ENCODE results near the gene NOL7.

The NOL7 gene

DNA sequence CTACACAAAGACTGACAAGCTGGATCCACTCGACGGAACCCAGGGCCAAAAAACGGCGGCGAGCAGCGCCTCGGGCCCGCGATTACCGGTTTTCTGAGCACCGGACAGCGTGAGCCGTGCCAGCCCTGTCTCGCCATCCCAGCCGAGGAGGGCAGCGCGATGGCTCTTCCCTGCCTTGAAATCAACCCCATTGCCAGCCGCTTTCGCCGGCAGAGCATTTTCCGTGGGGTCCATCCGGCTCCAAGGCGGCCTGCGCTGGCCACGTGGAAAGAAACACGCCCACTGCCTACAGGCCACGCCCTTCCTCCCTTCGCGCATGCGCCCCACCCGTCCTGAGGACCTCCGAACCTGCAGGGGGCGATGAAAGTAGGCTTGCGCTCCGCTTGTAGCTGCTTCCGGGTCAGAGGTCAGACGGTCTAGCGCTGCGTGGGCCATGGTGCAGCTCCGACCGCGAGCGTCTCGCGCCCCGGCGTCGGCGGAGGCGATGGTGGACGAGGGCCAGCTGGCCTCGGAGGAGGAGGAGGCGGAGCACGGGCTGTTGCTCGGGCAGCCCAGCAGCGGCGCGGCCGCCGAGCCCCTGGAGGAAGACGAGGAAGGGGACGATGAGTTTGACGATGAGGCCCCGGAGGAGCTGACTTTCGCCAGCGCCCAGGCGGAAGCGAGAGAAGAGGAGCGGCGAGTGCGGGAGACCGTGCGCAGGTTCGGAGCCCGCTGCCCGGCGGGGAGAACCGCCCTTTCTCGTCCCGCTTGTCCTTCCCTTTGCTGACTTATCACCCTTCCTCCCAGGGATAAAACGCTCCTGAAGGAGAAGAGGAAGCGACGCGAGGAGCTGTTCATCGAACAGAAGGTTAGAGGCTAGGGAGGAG lies at the start of gene NOL7:
TSS of gene NOL7 (plus strand) at position 410 of the 866 bp plus-strand sequence. CDS start at position 434, 24 bp downstream.
- DNase-seq (ENCODE audit: low read depth in 2 of 2, low spot score in 1 of 2): peak; percentile 97 to 99

DNA sequence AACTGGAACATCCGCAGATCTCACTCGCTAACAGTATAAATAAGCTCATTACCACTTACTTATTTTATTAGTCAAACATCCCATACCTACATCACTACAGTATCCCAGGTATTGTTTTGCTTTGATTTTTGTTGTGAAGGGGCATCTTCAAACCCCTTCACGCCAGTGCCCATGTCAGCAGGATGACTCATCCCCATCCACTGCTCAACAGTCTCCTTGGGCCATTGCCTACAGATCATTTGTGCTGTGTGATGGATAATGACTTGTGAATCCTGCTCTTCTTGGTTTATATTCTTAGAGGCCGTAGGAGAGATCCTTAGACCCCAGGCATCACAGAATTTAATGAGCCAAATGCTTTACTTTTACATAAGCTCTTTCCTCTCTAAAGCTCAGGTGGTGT lies 49.2 kb upstream of the NOL7 start:
- DNase-seq (ENCODE audit: low read depth in 2 of 2, low spot score in 1 of 2): no peak

DNA sequence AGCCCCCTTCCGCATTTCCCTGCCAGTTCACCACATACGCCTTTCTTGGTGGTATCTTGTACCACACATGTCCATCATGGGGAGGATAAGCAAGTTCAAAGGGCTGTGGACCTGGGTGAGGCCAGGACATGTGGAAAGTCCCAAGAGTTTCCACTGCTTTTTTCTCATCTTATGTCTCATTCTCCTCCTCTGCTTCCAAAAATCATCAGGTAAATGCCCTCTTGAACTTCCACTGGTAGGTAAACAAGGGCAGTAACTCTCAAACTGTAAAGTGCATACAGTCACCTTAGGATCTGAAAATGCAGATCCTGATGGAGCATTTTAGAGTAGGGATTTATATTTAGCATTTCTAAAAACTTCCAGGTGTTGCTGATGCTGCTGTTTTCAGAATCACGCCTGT lies 48.6 kb upstream of the NOL7 start:
- no peak for DNase-seq (ENCODE audit: low read depth in 2 of 2, low spot score in 1 of 2)

DNA sequence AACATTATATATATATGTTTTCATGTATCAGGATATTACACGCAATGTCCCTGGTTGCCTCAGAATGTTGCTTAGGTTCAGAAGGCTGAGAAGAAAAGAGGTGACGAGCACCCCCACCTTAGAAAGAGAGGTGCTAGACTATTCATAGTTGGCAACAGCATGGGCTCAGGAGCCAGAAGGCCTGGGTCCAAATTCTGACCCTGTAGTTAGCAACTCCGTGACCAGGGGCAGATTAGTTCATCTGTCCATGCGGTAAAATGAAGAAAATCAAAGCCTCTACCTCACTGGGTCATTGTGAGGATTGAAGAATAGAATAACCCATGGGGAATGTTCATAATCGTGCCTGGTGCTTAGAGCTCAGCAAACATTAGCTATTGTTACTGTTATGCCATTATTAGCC lies 46.2 kb upstream of the NOL7 start:
- no peak for DNase-seq (ENCODE audit: low read depth in 2 of 2, low spot score in 1 of 2)

DNA sequence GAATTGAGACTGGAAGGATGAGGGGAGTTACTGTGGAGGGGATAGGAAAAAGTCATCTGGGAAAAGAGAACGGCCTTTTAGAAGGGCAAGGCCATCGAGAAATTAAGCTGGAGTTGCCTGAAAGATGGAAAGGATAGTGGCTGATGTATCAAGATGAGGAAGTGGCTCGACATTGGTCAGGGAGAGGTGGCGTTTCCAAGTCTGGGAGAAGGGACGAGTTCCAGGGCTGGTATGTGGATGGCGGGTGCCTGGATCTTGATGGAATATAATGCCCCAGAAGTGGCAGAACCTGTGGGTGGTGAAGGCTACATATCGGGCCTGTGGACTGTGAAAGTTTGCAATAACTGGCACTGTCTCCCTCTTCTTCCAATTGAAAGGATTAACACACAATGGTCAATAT lies 42.9 kb upstream of the NOL7 start:
- DNase-seq (ENCODE audit: low read depth in 2 of 2, low spot score in 1 of 2): no peak

DNA sequence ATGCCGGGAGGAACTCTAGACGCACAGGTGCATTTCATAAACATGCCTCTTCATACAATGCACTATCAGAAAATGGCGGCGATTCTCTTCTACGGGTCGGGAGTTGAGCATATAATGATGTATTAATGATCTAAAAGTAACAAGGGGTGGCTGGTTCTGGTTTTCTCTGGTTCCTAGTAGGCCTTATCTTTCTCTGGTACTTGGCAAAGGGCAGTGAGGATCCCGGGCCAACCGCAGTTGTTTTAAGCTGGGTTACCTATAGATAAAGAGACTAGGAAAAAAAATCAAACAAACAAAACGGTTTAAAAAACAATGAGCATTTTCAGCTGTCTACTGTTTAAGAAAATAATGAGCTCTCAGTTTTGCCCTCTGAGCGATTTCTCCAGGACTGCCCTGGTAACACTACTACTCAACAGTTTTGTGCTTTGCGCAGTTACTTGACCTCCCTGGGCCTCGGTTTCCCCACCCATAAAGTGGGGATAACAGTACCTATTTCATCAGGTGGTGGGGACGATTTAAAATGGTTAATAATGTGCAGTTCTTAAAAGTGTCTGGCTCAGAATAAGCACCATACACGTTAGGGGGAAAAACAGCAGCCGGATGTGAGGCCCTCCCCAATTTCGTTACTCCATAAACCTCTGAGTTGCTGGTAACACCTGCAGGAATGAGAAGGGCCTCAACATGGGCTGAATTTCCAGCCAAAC lies 42.0 kb upstream of the NOL7 start:
- no peak for DNase-seq (ENCODE audit: low read depth in 2 of 2, low spot score in 1 of 2)

DNA sequence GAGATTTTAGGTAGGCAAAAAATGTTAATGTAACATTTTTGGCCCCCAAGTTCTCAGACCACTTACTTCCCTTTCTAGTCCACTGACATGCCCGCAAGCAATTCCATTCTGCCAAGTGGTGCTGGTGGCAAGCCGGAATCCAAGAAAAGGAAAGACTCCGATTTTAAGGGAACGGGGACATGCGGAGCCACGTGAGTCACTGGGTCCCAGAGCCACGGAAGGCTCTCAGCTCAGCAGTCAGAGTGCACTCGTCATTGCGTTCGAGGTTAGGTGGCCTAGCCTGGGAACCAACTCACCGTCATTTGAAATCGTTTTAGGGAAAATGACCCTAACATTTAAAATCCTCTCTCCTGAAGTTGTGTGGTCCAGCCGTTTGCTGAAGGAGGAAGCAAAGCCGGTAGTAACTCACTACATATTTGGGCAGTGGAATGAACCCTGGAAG lies 41.4 kb upstream of the NOL7 start:
- DNase-seq (ENCODE audit: low read depth in 2 of 2, low spot score in 1 of 2): no peak

DNA sequence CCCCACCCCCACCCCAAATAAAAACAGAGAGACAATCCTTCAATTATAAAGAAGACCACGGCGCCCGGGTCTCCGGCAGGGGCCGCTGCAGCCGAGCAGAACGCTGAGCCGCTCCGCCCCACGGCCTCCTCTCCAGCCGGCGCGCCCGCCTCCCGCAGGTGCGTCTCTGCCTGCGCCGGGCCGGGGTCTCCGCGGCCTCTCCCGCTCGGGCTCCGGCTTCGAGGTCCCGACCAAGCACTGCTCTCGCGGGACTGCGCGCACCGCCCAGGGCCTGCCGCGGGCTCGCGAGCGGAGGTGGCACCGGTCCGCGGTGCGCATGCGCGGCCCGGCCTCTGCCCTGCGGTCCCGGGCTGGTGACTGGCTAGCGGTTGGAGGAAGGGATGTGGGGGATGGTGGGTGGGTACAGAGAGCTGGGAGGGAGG lies 41.0 kb upstream of the NOL7 start:
- DNase-seq (ENCODE audit: low read depth in 2 of 2, low spot score in 1 of 2): peak; percentile 84 to 92

DNA sequence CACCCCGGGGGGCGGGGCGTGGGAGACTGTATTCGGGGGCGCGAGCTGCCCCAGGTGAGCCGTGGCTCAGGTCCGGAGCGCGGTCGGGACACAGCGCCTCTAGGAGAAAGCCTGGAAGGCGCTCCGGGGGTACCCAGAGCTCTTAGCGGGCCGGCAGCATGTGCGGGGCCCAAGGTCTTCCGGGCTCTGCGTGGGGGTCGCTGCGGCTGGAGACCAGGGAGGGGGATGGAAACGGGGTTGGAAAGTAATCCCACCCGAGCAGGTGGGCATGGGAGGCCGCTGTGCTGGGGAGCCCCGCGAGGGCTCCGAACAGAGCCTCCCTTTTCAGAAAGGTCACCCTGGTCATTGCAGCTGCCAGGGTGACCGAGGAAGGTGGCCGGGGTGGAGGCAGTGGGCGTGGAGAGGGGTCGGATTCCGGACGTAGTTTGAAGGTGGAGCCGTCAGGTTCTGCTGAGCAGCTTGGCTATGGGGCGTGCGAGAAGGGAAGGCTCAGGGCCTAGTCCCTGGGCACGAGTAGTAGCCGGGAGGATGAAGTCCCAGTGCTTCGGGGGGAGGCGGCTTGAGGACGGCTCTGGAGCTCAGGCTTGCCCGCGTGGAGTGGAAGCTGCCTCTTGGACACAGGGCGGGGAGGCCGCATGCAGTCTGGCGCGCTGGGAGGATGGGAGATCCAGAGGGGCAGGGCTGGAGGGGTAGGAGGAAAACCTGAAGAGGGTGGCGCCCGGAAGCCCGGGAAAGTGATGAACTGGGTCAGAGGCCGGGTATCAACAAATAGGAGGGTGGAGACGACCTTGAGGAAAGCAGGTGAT lies 40.4 kb upstream of the NOL7 start, which contains the start of gene SIRT5:
TSS of gene SIRT5 (plus strand) at position 31 of the 806 bp plus-strand sequence. CDS start 9,510 bp downstream, outside the sequence.
- peak in 1 of 2 donors; percentile 52 for DNase-seq (ENCODE audit: low read depth in 2 of 2, low spot score in 1 of 2)

DNA sequence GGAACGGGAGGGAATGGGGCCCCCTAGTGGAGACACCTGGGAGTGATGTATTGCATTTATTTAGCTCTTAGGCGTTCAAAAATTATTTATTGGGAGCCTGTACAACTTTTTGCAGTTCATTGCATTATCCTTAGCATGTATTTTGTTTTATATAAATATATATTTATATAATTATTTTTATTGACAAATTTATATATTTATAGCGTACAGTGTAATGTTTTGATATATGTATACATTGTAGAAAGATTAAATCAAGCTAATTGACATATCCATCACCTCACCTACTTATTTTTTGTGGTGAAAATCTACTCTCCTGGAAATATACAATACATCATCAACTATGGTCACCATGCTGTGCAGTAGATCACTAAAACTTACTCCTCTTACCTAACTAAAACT lies 39.8 kb upstream of the NOL7 start:
- DNase-seq (ENCODE audit: low read depth in 2 of 2, low spot score in 1 of 2): peak in 1 of 2 donors; percentile 52

DNA sequence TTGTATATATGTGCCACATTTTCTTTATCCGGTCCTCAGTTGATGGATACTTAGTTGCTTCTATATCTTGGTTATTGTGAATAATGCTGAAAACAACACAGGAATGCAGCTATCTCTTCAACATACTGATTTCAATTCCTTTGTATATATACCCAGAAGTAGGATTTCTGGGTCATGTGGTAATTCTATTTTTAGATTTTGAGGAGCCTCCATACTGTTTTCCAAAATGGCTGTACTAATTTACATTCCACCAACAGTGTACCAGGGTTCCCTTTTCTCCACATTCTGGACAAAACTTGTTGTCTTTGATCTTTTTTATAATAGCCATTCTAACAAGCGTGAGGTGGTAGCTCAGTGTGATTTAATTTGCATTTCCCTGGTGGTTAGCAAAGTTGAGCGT lies 39.1 kb upstream of the NOL7 start:
- no peak for DNase-seq (ENCODE audit: low read depth in 2 of 2, low spot score in 1 of 2)

DNA sequence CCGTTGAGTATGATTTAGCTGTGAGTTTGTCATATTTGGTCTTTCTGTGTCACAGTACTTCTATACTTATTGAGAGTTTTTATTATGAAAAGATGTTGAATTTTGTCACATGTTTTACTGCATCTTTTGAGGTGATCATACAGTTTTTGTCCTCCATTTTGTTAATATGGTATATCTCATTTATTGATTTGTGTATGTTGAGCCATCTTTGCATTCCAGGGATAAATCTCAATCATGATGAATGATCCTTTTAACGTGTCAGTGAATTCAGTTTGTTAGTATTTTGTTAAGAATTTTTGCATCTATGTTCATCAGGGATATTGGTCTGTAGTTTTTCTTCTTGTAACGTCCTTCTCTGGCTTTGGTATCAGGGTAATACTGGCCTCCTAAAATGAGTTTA lies 37.2 kb upstream of the NOL7 start:
- no peak for DNase-seq (ENCODE audit: low read depth in 2 of 2, low spot score in 1 of 2)

DNA sequence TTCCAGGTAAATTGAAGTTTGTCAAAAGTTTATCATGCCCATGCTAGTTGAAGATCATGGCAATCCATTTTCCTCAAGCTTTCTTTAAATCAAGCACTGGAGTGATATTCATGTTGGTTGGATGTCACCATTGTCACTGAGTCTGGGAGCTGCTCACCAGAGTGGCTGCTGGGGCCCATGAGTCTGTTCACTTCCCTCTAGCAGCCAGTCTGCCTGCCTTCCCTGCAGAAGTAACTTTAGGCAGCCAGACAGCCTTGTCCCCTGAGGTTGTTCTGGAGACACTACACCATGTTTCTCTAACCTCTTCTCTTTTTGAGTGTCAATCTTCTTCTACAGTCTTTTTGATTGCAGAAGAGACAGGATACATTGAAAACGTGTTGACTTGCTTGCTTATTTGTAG lies 35.2 kb upstream of the NOL7 start:
- no peak for DNase-seq (ENCODE audit: low read depth in 2 of 2, low spot score in 1 of 2)

DNA sequence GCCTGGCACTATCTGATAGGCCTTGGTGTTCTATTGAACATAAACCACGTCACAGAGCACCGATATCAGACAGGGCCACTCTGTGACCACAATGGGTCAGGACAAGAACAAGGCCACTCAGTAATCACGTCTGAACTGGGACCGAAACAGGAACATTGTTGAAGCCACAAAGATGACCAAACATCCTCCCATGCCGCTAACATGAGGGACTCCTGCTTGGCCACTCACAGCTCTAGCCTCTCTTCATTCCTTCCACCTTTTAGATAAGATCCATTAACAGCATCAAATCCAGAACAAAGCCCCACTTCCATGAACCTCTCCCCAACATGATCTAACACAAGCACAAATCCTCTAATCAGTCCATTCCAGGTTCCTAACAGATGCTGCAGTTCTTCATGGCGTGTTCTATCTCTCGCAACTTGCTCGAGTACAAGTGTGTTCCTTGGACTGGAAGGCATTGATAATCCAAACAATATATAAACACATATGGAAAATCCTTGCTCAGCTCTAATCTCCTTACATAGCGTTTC lies 33.4 kb upstream of the NOL7 start:
- DNase-seq (ENCODE audit: low read depth in 2 of 2, low spot score in 1 of 2): no peak

DNA sequence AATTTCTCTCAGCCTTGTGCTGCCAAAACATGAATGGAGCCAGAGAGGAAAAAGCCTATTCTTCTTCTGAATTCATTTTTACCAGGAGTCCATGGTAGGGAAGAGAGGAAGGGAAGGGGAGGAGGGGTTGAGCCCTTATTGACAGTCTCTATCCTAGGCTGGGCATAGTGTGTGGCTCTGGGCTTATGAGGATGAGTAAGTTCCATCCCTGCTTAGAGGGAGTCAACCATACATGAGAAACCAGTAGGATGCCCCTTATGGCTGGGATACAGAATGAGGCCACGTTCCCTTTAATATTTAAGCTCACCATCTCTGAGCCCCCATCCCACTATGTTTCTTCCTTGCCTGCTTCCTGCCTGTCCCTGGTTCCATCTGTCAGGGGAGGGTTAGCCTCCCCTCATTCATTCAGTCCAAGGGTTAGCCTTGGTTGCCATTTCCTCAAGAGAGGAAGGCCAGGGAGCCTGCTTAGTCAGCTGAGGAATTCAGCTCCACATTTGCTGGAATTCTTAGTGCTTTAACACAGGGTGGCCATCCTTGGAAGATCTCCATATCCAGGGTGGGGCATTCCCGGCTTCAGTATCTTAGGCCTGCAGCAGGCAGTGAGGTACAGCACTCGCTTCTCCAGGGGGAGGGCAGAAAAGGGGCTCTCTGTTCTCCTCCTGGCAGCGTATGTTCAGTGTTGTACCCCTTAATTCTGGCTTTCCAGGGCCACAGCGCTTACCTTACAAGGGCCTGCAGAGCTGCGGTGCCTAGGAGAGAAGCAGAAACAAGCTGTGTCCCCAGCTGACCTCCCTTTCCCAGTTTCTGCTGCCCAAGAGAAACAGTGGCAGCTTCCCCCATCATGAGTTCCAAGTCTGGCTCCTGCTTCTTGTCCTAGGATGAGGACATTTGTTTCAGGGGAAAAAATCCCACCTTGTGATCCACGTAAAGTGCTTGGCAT lies 28.3 kb upstream of the NOL7 start:
- no peak for DNase-seq (ENCODE audit: low read depth in 2 of 2, low spot score in 1 of 2)

DNA sequence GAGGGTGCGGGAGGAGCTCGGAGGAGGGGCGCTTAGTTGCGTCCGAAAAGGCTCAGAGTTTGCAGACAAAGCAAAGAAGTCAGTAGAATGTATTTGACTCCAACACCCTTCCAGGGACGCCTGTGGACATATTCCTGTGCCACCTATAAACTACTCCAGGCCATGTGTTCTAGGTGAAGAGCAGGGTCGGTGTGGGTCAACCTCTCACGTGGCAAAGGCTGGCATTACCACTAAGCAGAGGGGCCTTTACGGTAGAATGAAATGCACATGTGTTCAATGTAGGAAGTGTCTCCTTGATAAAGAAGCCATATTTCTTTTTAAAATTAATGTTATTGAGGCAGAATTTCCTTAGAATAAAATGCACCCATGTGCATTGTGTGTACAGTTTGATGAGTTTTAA lies 25.3 kb upstream of the NOL7 start:
- DNase-seq (ENCODE audit: low read depth in 2 of 2, low spot score in 1 of 2): no peak

DNA sequence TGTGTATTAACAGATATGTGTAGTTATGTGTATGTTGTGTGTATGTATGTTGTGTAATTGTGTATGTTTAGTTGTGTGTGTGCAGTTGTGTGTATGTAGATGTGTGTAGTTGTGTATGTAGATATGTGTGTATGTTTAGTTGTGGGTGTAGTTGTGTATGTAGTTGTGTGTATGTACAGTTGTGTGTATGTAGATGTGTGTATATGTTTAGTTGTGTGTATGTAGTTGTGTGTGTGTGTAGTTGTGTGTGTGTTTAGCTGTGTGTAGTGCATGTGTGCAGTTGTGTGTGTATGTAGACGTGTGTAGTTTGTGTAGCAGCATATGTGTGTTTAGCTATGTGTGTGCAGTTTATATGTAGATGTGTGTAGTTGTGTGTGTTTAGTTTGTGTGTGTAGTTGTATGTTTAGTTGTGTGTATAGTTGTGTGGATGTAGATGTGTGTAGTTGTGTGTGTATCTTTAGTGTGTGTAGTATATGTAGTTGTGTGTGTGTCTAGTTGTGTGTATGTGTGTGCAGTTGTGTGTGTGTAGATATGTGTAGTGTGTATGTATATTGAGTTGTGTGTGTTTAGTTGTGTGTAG lies 24.5 kb upstream of the NOL7 start:
- DNase-seq (ENCODE audit: low read depth in 2 of 2, low spot score in 1 of 2): no peak

DNA sequence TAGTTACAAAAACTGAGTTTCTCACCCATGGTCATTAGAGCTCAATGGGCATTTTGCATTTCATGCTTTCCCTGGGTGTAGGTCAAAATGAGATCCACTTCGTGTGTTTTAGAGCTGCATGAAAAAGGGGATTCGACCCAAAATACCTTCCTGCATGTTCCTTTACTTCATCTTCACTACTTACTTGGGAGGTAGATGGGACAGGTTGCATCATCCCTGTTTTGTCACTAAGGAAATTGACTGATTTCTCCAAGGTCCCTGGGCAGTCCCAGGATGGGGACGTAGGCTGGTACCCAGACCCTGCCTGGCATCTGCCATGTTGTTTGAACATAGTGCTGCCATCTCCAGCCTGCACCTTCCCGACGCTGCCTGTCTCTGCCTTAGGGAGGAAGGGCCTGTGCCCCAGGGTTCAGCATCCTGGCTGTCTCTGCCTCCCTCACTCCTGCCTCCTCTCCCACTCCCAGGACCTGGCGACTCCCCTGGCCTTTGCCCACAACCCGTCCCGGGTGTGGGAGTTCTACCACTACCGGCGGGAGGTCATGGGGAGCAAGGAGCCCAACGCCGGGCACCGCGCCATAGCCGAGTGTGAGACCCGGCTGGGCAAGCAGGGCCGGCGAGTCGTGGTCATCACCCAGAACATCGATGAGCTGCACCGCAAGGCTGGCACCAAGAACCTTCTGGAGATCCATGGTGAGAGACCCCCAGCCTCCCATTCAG lies 23.8 kb upstream of the NOL7 start:
- DNase-seq (ENCODE audit: low read depth in 2 of 2, low spot score in 1 of 2): no peak

DNA sequence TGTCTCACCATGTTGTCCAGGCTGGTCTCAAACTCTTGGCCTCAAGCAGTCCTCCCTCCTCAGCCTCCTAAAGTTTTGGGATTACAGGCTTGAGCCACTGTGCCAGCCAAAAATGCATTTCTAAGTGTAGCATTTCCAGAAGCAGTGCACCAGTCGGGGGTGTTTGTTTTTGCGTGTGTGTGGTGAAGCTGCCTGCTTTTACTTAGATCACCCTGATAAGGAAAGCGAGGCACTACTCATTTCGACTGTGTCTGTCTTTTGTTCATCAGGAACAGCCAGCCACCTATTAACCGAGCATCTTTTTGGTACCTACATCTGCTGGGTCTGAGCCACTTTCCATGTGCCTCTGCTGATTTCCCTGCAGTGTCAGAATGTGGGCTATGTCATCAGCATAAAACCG lies 22.0 kb upstream of the NOL7 start:
- DNase-seq (ENCODE audit: low read depth in 2 of 2, low spot score in 1 of 2): no peak

Data from stimulated activated CD8-positive, alpha-beta memory T cell treated with anti-CD3 and anti-CD28 coated beads, Interleukin-4, amount 100 ng/mL, for 4 hours (primary cell).